ENCODE measurements around the gene TUBA4B. TPM values are rescaled to one million over a fixed set of nuclear protein-coding genes. Genes with fewer than 3 reads are reported as not detected.
A peak's percentile ranks its signal among the peaks of the same experiment; 100 is the strongest.

The TUBA4B gene
- total RNA-seq, 1 experiment from 2014 or later, result not detected

- H3K23ac ChIP-seq (ENCODE audit: insufficient read length, low read depth, low read length), result no peak overlapping the region
- no peak overlapping the region for H4K8ac ChIP-seq (replicated peaks; ENCODE audit: insufficient read length, low read depth, low read length)
- Mint-ChIP-seq H3K9me3 (peaks cover under 1% of the 10 kb centered on the region in 2 experiments; a peak in 3 of 5 replicates), H3K4me3 (no peak overlapping the region), H3K27ac (peak overlapping the region in 1 of 3 experiments; percentile 48; a peak in 1 of 7 replicates), H3K4me1 (peaks cover 8 to 13% of the 10 kb centered on the region in 2 experiments), H3K27me3 (ENCODE audit: low read depth) (peaks cover 1% of the 10 kb centered on the region), H3K36me3 (ENCODE audit: insufficient read depth in 1 of 3, low read depth in 3 of 3) (peaks cover 12 to 67% (median 53%) of the 10 kb centered on the region in 3 experiments)
- H2BK15ac ChIP-seq (ENCODE audit: low read depth, low read length), result no peak overlapping the region
- no peaks in the 10 kb centered on the region for H3K27me3 ChIP-seq (ENCODE audit: insufficient read depth, low read length)
- no peak overlapping the region for H2BK20ac ChIP-seq (ENCODE audit: low read depth, low read length, poor library complexity, severe bottlenecking)
- H4K5ac ChIP-seq (ENCODE audit: insufficient read length, low read depth, low read length), result no peak overlapping the region
- no peak overlapping the region for H3K18ac ChIP-seq (ENCODE audit: insufficient read length, low read depth, low read length)
- no peaks in the 10 kb centered on the region for H3K79me1 ChIP-seq (ENCODE audit: insufficient read depth, low read depth, low read length, poor library complexity, severe bottlenecking)
- H2BK12ac ChIP-seq (ENCODE audit: insufficient read length, low read depth, low read length), result no peak overlapping the region
- DNase-seq, result no peak
- TF ChIP-seq CTCF (conservative IDR thresholded peaks at IDR 0.05), result no peak
- no peak overlapping the region for H2AK5ac ChIP-seq (ENCODE audit: insufficient read length, low read length)
- H3K79me2 ChIP-seq (ENCODE audit: insufficient read depth, low read length), result no peaks in the 10 kb centered on the region
- no peaks in the 10 kb centered on the region for H3K9me3 ChIP-seq (ENCODE audit: control insufficient read depth, low read depth, low read length)
- WGBS (ENCODE audit: extremely low coverage, insufficient read length, low lambda C conversion rate), result no CpG with 5 or more reads among the region's 18 CpGs
- H3K9ac ChIP-seq (ENCODE audit: extremely low read depth, insufficient read length, low read length), result no peak overlapping the region
- no peak overlapping the region for H3T11ph ChIP-seq (ENCODE audit: low read length)
- no peak overlapping the region for H2AFZ ChIP-seq (ENCODE audit: low read length)
- no peak overlapping the region for H2BK5ac ChIP-seq (ENCODE audit: insufficient read length, low read length)
- no peaks in the 10 kb centered on the region for H4K20me1 ChIP-seq (ENCODE audit: control insufficient read depth, insufficient read depth, insufficient read length)
- H3K27ac ChIP-seq (ENCODE audit: insufficient read length, low read depth, low read length), result no peak overlapping the region
- H2BK120ac ChIP-seq (ENCODE audit: low read depth, low read length, poor library complexity, severe bottlenecking), result no peak overlapping the region
- peaks cover 4% of the 10 kb centered on the region for H3K23me2 ChIP-seq (ENCODE audit: insufficient read length, low read depth, low read length, poor library complexity, severe bottlenecking)
- H4K91ac ChIP-seq (ENCODE audit: insufficient read length, low read depth, low read length), result no peak overlapping the region
- H3K4ac ChIP-seq (ENCODE audit: low read depth, low read length), result no peak overlapping the region
- H3K4me2 ChIP-seq (ENCODE audit: insufficient read depth, insufficient read length, low read length), result no peak overlapping the region
- H3K4me1 ChIP-seq (ENCODE audit: insufficient read depth, low read length), result no peaks in the 10 kb centered on the region
- no peak overlapping the region for H3K56ac ChIP-seq (ENCODE audit: insufficient read length, low read depth, low read length)
- H3K14ac ChIP-seq (ENCODE audit: insufficient read depth, low read length), result no peak overlapping the region
Measured at GRCh38 chr2:219209236-219210195, 43.5 kb upstream of the TUBA4B start.
